Chondrocyte (in vitro differentiated cells): ENCODE data around the gene SLF2. TPM values are rescaled to one million over a fixed set of nuclear protein-coding genes. Genes with fewer than 3 reads are reported as not detected.
A peak's percentile ranks its signal among the peaks of the same experiment; 100 is the strongest.

Source experiments
- DNase-seq: peaks from one replicate; pipeline ENCODE4 v3.0.0; 2021; ENCODE audit warnings: mixed read lengths, low spot score
- H3K27ac Mint-ChIP-seq: one replicate; pipeline ENCODE4 v1.8.0; 2021; ENCODE audit warnings: mild to moderate bottlenecking, moderate library complexity, mixed read lengths; ENCODE audit not compliant: unreplicated experiment
- H3K27me3 Mint-ChIP-seq: 2 replicates; pipeline ENCODE4 v1.8.0; 2021; ENCODE audit warnings: low read depth, mixed read lengths
- H3K36me3 Mint-ChIP-seq: 2 replicates; pipeline ENCODE4 v1.8.0; 2021; ENCODE audit warnings: low read depth, mixed read lengths
- H3K4me1 Mint-ChIP-seq: 2 replicates; pipeline ENCODE4 v1.8.0; 2021; ENCODE audit warnings: low read depth, mild to moderate bottlenecking, mixed read lengths
- H3K4me3 Mint-ChIP-seq: one replicate; pipeline ENCODE4 v1.8.0; 2021; ENCODE audit warnings: mild to moderate bottlenecking, moderate library complexity, mixed read lengths; ENCODE audit not compliant: unreplicated experiment
- H3K9me3 Mint-ChIP-seq: 2 replicates; pipeline ENCODE4 v1.8.0; 2021; ENCODE audit warnings: low read depth, mixed read lengths
- total RNA-seq: library from RNA; stranded (reverse); gene quantifications from 3 replicates; pipeline ENCODE4 v1.2.1, GENCODE V29; 2021
- TF ChIP-seq, protein P1 (sequence below): fragments of 200-600 bp; sonication (generic); IDR thresholded peaks from 2 replicates; pipeline ENCODE4 v1.5.0; 2021; ENCODE audit warnings: antibody characterized with exemption, mild to moderate bottlenecking, moderate library complexity

SLF2 gene
- total RNA-seq, 1 donor from 2014 or later = 20.6 TPM

- H3K36me3 Mint-ChIP-seq = peaks cover 32% of the 10 kb centered on the region
- peaks cover 22% of the 10 kb centered on the region for H3K4me1 Mint-ChIP-seq
- TF ChIP-seq, protein P1, sequence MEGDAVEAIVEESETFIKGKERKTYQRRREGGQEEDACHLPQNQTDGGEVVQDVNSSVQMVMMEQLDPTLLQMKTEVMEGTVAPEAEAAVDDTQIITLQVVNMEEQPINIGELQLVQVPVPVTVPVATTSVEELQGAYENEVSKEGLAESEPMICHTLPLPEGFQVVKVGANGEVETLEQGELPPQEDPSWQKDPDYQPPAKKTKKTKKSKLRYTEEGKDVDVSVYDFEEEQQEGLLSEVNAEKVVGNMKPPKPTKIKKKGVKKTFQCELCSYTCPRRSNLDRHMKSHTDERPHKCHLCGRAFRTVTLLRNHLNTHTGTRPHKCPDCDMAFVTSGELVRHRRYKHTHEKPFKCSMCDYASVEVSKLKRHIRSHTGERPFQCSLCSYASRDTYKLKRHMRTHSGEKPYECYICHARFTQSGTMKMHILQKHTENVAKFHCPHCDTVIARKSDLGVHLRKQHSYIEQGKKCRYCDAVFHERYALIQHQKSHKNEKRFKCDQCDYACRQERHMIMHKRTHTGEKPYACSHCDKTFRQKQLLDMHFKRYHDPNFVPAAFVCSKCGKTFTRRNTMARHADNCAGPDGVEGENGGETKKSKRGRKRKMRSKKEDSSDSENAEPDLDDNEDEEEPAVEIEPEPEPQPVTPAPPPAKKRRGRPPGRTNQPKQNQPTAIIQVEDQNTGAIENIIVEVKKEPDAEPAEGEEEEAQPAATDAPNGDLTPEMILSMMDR = no peak
- H3K4me3 Mint-ChIP-seq = no peak overlapping the region
- DNase-seq = no peak
- no peaks in the 10 kb centered on the region for H3K27me3 Mint-ChIP-seq
- H3K27ac Mint-ChIP-seq = no peak overlapping the region
- no peaks in the 10 kb centered on the region for H3K9me3 Mint-ChIP-seq
Measured at GRCh38 chr10:100942229-100942628, 29.5 kb downstream of the SLF2 start.

DNA sequence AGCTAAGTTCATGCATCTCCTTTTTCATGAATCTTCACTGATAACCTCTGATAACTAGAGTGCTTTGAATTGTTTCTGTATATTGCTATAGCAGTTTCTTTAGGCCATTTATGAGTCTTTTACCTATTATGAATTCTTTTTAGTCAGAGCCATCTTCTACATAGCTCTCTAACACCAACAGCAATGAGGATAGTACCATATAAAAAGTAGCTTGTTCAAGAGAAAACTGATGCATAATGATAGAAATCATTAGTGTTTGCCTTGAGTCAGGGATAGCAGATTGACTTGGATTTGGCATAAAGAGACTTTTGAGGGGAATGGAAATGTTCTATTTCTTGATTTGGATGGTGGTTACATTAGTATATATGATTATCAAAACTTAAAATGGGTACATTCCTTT is 30.7 kb downstream of the SLF2 start:
- DNase-seq = no peak
- Mint-ChIP-seq H3K4me3 (no peak overlapping the region), H3K4me1 (peaks cover 19% of the 10 kb centered on the region), H3K36me3 (peaks cover 32% of the 10 kb centered on the region), H3K9me3 (no peaks in the 10 kb centered on the region), H3K27ac (no peak overlapping the region), H3K27me3 (no peaks in the 10 kb centered on the region)
- TF ChIP-seq, protein P1 = no peak

DNA sequence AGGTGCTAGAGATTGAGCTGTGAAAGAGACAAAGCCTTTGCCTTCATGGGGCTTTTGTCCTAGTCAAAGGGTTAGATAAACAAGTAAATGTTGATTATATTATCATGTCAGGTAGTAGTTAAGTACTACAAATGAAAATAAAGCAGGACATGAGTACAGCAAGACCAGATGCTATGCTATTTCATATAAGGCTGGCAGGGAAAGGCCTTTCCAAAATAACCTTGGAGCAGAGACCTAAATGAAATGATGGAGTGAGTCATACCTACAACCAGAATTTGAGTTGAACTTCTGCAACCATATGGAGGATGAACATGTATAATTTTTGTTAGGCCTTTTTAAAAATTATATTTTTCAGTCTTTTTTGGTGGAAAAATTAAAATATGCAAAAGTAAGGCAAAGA is 33.0 kb downstream of the SLF2 start:
- Mint-ChIP-seq H3K4me3 (no peak overlapping the region), H3K9me3 (no peaks in the 10 kb centered on the region), H3K36me3 (peaks cover 30% of the 10 kb centered on the region), H3K27ac (no peak overlapping the region), H3K27me3 (no peaks in the 10 kb centered on the region), H3K4me1 (peaks cover 4% of the 10 kb centered on the region)
- DNase-seq = no peak
- TF ChIP-seq, protein P1 = no peak

GRCh38 chr10:100948916-100949315 is 36.2 kb downstream of the SLF2 start:
- H3K27ac Mint-ChIP-seq = peak overlapping the region; percentile 6
- H3K27me3 Mint-ChIP-seq = no peaks in the 10 kb centered on the region
- TF ChIP-seq, protein P1 = no peak

GRCh38 chr10:100960251-100960650 is 47.5 kb downstream of the SLF2 start:
- H3K36me3 Mint-ChIP-seq = peaks cover 29% of the 10 kb centered on the region
- no peak overlapping the region for H3K27ac Mint-ChIP-seq

More at GRCh38 chr10:100948916-100949315, 36.2 kb downstream of the SLF2 start:
- H3K9me3 Mint-ChIP-seq = no peaks in the 10 kb centered on the region
- H3K4me3 Mint-ChIP-seq = no peak overlapping the region
- H3K4me1 Mint-ChIP-seq = no peaks in the 10 kb centered on the region
- H3K36me3 Mint-ChIP-seq = peaks cover 20% of the 10 kb centered on the region
- no peak for DNase-seq

More at GRCh38 chr10:100960251-100960650, 47.5 kb downstream of the SLF2 start:
- Mint-ChIP-seq H3K4me1 (peaks cover 5% of the 10 kb centered on the region), H3K9me3 (no peaks in the 10 kb centered on the region), H3K27me3 (no peaks in the 10 kb centered on the region), H3K4me3 (no peak overlapping the region)
- TF ChIP-seq, protein P1 = no peak
- DNase-seq = no peak
